ENCODE data around the gene OSBPL5.

The OSBPL5 gene

DNA sequence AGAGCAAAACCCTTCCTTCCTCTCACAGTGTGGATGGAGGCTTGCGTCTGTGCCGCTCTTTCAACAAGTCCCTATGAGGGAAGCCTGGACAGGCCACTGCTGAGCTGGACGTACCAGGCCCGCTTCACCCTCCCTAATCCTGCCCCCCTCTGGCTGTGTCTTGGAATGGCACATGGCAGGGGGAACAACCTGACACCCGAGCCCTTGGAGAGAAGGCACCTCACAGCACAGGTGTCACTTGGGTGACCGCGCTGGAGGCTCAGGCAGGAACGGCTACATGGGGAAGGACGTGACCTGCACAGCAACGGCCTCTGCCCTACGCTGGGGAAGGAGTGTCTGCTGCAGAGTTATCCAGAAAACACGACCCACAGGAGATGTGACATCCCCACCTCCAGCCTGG lies 118.9 kb downstream of the OSBPL5 start:
- DNase-seq, result no peak

DNA sequence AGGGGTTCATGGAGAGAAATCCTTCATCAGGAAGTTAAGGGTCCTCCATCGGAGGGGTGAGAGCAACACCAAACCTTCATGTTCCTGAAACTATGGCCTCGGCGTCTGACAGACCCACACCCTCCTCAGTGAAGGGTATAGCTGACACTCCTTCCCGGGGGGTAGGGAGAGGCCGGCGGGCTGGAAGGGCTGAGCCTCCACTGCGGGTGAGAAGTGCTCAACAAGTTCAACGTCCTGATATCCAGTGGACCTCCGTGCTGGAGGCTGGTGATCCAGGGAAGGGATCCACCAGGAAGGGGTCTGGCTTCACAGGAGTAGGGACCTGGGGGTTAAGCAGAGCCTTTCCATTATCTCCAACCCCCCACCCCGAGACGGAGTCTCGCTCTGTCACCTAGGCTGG lies 120.2 kb downstream of the OSBPL5 start:
- no peak for DNase-seq

DNA sequence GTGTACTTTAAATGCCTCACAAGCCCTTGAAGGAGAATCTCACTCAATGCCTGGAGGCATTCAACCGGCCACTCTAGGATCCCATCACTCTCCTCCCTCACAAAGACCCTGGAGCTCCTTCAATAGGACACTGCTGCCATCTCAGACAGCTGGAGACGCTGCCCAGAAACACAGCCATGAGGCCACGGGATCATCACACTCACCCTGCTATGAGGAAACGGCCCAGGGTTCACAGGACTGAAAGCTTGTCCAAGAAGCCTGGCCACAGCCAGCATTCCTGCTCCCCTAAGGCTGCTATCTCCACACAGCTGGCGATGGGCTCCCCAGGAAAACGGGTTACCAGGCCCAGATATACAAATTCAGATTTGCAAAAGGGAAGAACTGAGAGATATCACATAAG lies 121.1 kb downstream of the OSBPL5 start:
- DNase-seq, result no peak

DNA sequence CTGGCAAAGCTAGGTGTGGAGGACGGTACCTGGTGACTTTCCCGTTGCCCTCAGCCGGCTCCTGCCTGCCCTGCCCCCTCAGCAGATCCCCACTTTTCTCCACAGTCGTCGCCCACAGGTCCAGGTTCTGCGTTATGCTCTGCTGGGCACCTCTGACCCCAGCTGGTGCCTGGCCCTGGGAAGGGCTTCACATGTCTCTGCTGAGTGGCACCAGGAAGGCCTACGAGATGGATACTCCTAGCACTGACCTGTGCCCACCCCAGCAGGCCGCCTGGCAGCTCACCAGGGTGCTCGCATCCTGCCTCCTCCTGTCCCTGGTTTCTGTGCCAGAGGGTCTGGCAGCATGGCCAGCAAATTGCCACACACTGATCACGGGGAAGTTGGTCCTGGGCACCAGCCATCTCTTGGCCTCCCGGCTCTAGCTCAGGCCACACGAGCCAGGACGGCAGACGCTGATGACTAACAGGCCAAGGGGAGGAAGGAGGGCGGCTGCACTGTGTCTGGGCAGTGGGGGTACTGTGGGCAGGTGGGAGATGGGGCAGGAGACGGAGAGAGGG lies 121.7 kb downstream of the OSBPL5 start:
- no peak for DNase-seq

DNA sequence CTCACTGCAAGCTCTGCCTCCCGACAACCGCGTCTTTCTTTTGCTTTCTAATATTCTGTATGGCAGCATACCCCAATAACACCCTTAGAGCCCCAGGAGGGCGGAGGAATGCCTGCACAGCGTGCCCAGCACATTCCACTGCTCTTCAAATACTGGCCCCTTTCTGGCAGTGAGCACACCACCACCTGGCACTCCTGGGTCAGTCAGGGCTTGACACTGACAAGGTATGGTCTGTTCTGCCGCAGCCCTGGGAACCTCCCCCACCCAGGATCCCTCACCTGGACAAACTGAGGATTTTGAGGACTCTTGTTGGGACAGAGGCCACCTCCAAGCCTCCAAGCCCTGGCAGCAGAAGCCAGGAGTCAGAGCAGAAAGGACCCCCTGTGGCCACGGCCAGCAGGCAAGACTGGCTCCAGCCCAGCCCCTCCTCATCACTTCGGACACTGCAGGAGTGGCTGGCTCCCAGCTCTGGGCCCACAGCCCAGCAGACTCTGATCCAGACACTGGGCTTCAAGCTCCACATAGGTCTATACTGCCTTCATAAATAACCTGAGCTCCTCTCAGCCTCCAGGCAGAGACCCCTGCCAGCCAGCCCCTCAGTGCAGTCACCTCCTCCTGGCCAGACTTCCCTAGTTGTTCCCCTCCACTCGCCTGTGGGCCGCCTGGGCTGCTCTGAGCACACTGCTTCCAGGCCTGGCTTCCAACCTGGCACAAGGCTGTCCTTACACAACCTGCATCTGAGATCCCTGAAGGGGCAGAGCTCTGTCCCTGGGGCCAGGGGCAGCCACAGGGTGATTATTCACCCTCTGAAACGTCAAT lies 122.4 kb downstream of the OSBPL5 start:
- no peak for DNase-seq

DNA sequence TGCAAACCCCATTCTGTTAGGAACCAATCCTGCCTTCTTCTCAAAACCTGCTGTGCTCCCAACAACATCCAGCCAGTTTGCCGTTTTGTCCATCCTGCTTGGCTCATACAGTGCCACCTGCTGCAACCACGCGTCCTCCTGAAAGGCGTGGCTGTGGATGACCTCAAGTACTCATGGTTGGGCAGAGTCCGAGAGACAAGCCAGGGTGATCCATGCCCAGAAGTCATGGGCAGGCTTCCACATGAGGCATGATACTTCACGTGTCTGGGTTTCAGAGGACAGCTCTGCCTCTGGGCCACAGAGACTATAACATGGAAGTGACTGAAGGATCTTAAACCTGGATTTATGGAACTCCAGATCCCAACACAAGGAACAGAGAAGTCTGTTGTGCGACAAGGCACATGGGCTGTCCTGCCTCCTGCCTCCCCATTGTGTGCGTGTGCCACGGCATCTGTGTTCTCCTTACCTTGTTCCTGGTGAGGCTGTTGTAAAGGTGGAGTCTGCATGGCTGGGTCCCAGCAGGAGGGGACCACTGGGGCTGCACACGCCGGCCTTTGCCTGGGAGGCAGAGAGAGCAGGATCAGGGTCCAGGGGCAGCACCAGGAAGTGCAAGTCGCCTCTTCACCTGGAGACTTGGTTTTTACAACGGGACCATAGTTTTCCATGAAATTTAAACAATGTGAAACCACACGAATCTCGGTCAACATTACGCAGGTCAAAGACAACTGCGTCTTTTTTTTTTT lies 123.2 kb downstream of the OSBPL5 start:
- no peak for DNase-seq

DNA sequence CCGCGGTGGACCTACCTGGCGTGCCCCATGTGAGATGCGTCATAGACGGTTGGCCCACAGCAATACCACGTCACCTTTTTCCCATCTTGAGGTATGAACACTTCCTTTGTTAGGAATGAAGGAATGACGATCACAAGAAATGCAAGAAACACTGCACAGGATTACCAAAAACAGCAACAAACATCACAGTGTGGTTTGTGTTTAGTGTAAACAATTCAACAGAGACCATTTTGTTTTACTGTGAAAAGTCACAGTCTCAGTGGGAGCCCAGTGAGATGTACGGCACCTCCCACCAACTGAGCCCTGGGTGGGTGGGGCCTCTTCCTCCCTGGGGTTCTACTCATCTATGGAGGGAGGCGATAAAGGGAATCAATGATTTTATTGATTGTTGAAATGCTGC lies 124.2 kb downstream of the OSBPL5 start:
- no peak for DNase-seq

DNA sequence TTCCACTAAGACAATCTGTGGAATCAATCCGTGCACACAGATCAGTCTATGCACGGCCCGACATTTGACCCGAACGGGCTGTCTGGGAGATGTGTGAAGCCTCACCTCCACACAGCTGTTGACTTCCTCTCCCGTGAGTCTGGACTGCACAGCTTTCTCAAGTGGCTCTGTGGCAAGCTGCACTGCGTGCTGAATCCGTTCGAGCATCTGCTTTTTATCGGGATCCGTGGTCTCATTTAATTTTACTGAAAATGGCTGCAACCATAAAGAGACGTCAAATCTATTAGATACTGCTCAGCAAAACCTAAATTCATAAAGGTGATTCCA lies 127.2 kb downstream of the OSBPL5 start:
- no peak for DNase-seq
